Spleen (tissue), 11 donors: ENCODE results near the gene EGLN2. TPM values are rescaled to one million over a fixed set of nuclear protein-coding genes. Genes with fewer than 3 reads are reported as not detected.
"Not testable (repeated sequence)": the region's sequence is repeated elsewhere in the genome, so short reads cannot be mapped to it uniquely, and the experiment has no call there.

Experiments
- DNase-seq: peaks from one replicate; pipeline ENCODE4 v3.0.0-alpha.2; 2020
- H3K27ac ChIP-seq, 8 donors: fragments of 200-600 bp; sonication (generic) in 7 of 8; 1 replicate in 4 of 8; 2 replicates in 4 of 8; pipeline versions ENCODE4 v1.5.0 to v1.8.0; 2016 to 2021; ENCODE audit warnings: inconsistent platforms in 4 of 8, mild to moderate bottlenecking in 4 of 8, moderate library complexity in 1 of 8
- H3K27me3 ChIP-seq, 7 donors: fragments of 200-600 bp; sonication (generic) in 6 of 7; replicated peaks in 1 of 7; 1 replicate in 4 of 7; 2 replicates in 3 of 7; pipeline versions ENCODE4 v1.5.0 to v1.8.0; 2016 to 2021; ENCODE audit warnings: inconsistent platforms in 3 of 7, mild to moderate bottlenecking in 1 of 7
- H3K36me3 ChIP-seq, 6 donors: fragments of 200-600 bp; sonication (generic) in 5 of 6; 1 replicate in 4 of 6; 2 replicates in 2 of 6; pipeline versions ENCODE4 v1.5.0 to v1.8.0; 2016 to 2021; ENCODE audit warnings: inconsistent platforms in 2 of 6
- H3K4me1 ChIP-seq, 6 donors: fragments of 200-600 bp; sonication (generic) in 5 of 6; 1 replicate in 3 of 6; 2 replicates in 3 of 6; pipeline versions ENCODE4 v1.5.0 to v1.8.0; 2016 to 2021; ENCODE audit warnings: inconsistent platforms in 3 of 6
- H3K4me3 ChIP-seq, 8 donors: fragments of 200-600 bp; sonication (generic) in 7 of 8; 1 replicate in 4 of 8; 2 replicates in 4 of 8; pipeline versions ENCODE4 v1.5.0 to v1.8.0; 2016 to 2021; ENCODE audit warnings: inconsistent platforms in 4 of 8, mild to moderate bottlenecking in 4 of 8, moderate library complexity in 2 of 8
- H3K9me3 ChIP-seq, 8 donors: fragments of 200-600 bp; sonication (generic) in 7 of 8; 1 replicate in 4 of 8; 2 replicates in 4 of 8; pipeline versions ENCODE4 v1.5.0 to v1.8.0; 2016 to 2021; ENCODE audit warnings: inconsistent platforms in 4 of 8
- POLR2A ChIP-seq, 3 donors: fragments of 450-650 bp; IDR thresholded peaks; one replicate each; pipeline ENCODE4 v1.5.1; 2017; ENCODE audit warnings: antibody characterized with exemption in 3 of 3, mild to moderate bottlenecking in 1 of 3
- POLR2AphosphoS5 ChIP-seq, 3 donors: sonication (generic); formaldehyde crosslinking; IDR thresholded peaks; one replicate each; pipeline ENCODE4 v1.5.1; 2017; ENCODE audit warnings: antibody characterized with exemption in 3 of 3
- WGBS, 5 donors: extraction: QIAGEN DNeasy Blood & Tissue Kit in 3 of 5; methylation state at CpG; one replicate each; pipeline versions ENCODE4 v1.1.5 to v1.1.7; 2013 to 2018; 5-methylcytosine and 5-hydroxymethylcytosine counted together
- intact Hi-C: fragments of 100-400 bp; cut with DNase I; formaldehyde crosslinking; loops from one replicate; pipeline ENCODE4 v1.15.0; 2023; ENCODE audit warnings: low total_unique reads
- polyA plus RNA-seq, 3 donors: library from polyadenylated mRNA; stranded (reverse); fragments of 200-250 nt; gene quantifications; one replicate each; pipeline ENCODE4 v1.2.1, GENCODE V29; 2013
- total RNA-seq, 7 donors: library from RNA; depleted of rRNA in 3 of 7; stranded (reverse); fragments of >200 nt in 3 of 7; fragmentation: NEBNext Ultra II Directional in 4 of 7; extraction: Animal tissue kit (Norgen Biotek cat#: 25700) in 4 of 7; gene quantifications; one replicate each; pipeline versions ENCODE4 v1.1.0 to v1.2.1, GENCODE V29; 2016 to 2021
- TF ChIP-seq, protein P1 (sequence below), 11 experiments: fragments of 200-600 bp in 7 of 11; fragments of 450-650 bp in 4 of 11; sonication (generic) in 4 of 11; IDR thresholded peaks in 8 of 11; conservative IDR thresholded peaks in 3 of 11; 1 replicate in 7 of 11; 2 replicates in 4 of 11; pipeline versions ENCODE4 v1.4.0 to v1.8.0; 2016 to 2021; ENCODE audit warnings: antibody characterized with exemption in 11 of 11, inconsistent platforms in 4 of 11, mild to moderate bottlenecking in 1 of 11
- donor health status: healthy with polysubstance abuse.
- donor health status: DM: no; HTN: no; CAD: no; lungs with moderate emphysema.
- donor health status: DM: no; HTN: no; CAD: no.
- donor health status: Bipolar disorder and iron deficiency.
- donor health status: healthy.
- donor health status: DM: no; HTN: no; CAD: no.
- donor health status: DM: yes; HTN: yes; CAD: no.

Gene EGLN2
- total and polyA plus RNA-seq, 10 donors = 109 to 238 (median 163) TPM

DNA sequence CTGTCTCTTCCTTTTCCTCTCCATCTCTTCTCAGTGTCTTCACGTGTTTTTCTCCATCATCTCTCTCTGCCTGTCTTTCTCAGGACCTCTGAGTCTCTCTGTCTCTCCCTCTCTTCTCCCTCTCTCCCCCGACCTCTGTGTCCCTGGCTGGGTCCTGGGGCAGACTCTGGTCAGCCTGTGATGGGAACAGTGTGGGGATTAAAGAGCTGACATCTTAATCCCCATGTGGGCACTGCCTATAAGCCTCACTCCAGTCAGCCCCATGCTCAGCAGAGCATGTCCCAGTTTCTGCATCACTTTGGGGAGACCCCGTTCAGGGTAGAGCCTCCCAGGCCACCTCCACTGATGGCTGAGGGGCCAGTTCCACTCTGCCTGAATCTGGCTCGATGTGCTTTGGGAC, 16.2 kb downstream of the EGLN2 start:
- DNase-seq = no peak
- no peaks in the 10 kb centered on the region for H3K27me3 ChIP-seq
- H3K4me3 ChIP-seq = no peak overlapping the region
- H3K9me3 ChIP-seq = no peaks in the 10 kb centered on the region
- intact Hi-C loops = no loop called here
- H3K36me3 ChIP-seq = no peaks in the 10 kb centered on the region
- H3K27ac ChIP-seq = no peak overlapping the region
- peaks cover 30 to 74% (median 49%) of the 10 kb centered on the region in 6 donors for H3K4me1 ChIP-seq
- TF ChIP-seq POLR2A (IDR thresholded peaks at IDR 0.05) (no peak), POLR2AphosphoS5 (IDR thresholded peaks at IDR 0.05) (no peak)
- TF ChIP-seq, protein P1, sequence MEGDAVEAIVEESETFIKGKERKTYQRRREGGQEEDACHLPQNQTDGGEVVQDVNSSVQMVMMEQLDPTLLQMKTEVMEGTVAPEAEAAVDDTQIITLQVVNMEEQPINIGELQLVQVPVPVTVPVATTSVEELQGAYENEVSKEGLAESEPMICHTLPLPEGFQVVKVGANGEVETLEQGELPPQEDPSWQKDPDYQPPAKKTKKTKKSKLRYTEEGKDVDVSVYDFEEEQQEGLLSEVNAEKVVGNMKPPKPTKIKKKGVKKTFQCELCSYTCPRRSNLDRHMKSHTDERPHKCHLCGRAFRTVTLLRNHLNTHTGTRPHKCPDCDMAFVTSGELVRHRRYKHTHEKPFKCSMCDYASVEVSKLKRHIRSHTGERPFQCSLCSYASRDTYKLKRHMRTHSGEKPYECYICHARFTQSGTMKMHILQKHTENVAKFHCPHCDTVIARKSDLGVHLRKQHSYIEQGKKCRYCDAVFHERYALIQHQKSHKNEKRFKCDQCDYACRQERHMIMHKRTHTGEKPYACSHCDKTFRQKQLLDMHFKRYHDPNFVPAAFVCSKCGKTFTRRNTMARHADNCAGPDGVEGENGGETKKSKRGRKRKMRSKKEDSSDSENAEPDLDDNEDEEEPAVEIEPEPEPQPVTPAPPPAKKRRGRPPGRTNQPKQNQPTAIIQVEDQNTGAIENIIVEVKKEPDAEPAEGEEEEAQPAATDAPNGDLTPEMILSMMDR (IDR thresholded peaks at IDR 0.05 in 8 of 11, conservative IDR thresholded peaks at IDR 0.05 in 3 of 11) = no peak
- 68 to 86% (median 80%) methylated on average over 4 of the region's 4 CpGs for WGBS, 5 donors

DNA sequence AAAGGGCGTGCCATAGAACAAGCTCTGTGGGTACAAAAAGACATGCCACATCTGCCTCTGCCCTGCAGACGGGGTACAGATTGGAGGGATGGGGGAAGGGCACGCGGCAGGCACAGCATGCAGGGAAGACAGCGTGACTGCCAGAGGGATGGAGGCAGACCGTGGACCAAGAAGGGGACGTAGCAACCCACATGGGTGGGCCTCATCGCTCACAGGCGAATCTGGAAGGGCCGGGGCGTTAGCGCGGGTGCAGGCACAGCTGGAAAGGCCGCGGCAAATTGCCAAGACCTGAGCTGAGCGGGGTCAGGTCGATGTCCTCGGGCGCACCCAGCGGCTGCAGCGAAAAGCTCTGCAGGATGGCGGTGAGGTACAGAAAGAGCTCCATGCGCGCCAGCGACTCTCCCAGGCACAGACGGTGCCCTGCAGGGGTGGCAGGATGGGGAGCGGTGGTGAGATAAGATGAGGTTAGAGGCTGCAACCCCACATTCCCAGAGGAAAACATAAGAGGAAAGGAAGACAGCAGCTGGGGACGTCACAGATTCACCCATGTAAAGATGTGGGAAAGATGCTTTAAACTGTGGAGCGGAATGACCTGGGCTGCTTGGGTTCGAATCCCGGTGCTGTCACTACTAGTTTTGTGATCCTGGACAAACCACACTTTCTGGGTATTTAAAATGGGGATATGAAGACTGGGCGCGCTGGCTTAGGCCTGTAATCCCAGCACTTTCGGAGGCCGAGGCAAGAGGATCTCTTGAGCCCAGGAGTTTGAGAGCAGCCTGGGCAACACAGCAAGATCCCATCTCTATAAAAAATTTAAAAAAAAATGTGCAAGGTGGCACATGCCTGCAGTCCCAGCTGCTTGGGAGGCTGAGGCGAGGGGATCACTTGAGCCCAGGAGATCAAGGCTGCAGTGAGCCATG, 19.7 kb downstream of the EGLN2 start:
- WGBS, 5 donors = 24 to 37% (median 27%) methylated on average over 20 to 31 of the region's 36 CpGs
- H3K4me3 ChIP-seq = peak overlapping the region in 5 of 8 donors; percentile 29 to 66 (median 32)
- H3K36me3 ChIP-seq, H3K9me3 ChIP-seq, H3K27me3 ChIP-seq, intact Hi-C loops: not testable (repeated sequence)
- H3K4me1 ChIP-seq = peaks cover 18 to 68% (median 44%) of the 10 kb centered on the region in 6 donors
- peak; percentile 49 to 84 (median 53) for TF ChIP-seq POLR2AphosphoS5 (IDR thresholded peaks at IDR 0.05)
- TF ChIP-seq, protein P1 (IDR thresholded peaks at IDR 0.05 in 8 of 11, conservative IDR thresholded peaks at IDR 0.05 in 3 of 11) = peak in 8 of 11 experiments; percentile 17 to 57 (median 44)
- peak overlapping the region in 6 of 8 donors; percentile 49 to 82 (median 66) for H3K27ac ChIP-seq
- DNase-seq = peak; percentile 94

DNA sequence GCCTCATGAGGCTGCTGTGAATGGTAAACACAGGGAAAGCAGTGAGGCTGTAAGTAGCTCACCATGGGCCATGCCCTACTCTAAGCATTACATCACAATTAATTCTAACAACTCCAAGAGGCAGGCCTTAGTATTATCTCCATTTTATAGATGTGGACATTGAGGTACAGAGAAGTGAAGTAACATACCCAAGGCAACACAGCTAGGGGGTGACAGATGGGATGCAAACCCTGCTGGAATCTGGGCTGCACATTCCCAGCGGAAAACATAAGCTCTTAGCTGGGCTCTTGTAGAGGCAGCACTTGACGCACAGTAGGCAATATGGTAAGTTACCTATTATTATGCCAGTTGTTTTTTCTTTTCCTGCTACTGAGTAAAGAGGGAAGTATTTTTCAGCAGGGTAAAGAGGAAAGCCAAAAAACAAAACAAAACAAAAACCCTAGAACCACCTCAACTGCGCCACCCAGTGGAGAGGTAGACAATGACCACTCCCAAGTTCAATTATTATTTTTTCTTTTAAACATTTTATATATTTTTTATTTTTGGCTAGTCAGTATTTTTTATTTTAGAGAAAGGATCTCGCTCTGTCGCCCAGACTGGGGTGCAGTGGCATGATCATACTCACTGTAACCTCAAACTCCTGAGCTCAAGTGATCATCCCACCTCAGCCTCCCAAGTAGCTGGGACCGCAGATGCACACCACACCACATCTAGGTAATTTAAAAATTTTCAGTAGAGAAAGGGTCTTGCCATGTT, 20.7 kb downstream of the EGLN2 start:
- not testable (repeated sequence) for H3K27me3 ChIP-seq, DNase-seq, H3K36me3 ChIP-seq, H3K9me3 ChIP-seq
- H3K27ac ChIP-seq = peak overlapping the region in 6 of 8 donors; percentile 48 to 82 (median 66)
- H3K4me1 ChIP-seq = peaks cover 18 to 67% (median 45%) of the 10 kb centered on the region in 6 donors
- intact Hi-C loops = loop anchor here (5.0 kb wide), 1 partner anchor 157 kb away; no protein-coding TSS in a partner anchor
- H3K4me3 ChIP-seq = peak overlapping the region in 1 of 8 donors; percentile 15
- TF ChIP-seq, protein P1 (IDR thresholded peaks at IDR 0.05 in 8 of 11, conservative IDR thresholded peaks at IDR 0.05 in 3 of 11) = peak; percentile 47 to 91 (median 80)
- 35 to 41% (median 37%) methylated on average over 6 of the region's 6 CpGs for WGBS, 5 donors
